Endothelial cell of umbilical vein (primary cell): ENCODE data around the gene LHX4.

Experiments used
- EZH2 ChIP-seq: IDR thresholded peaks from 2 replicates; pipeline ENCODE4 v1.6.1; 2012; ENCODE audit warnings: borderline replicate concordance, low read depth, mild to moderate bottlenecking, moderate library complexity, low read length, inconsistent platforms; ENCODE audit not compliant: severe bottlenecking
- FOS ChIP-seq: IDR thresholded peaks from 2 replicates; pipeline ENCODE4 v1.6.1; 2011; ENCODE audit warnings: mild to moderate bottlenecking, low read length, moderate library complexity, borderline replicate concordance; ENCODE audit not compliant: insufficient read depth
- MYC ChIP-seq: IDR thresholded peaks from one replicate; pipeline ENCODE4 v1.6.1; 2011; ENCODE audit warnings: mild to moderate bottlenecking, low read depth, low read length
- POLR2A ChIP-seq: IDR thresholded peaks from 2 replicates; pipeline ENCODE4 v1.6.1; 2012; ENCODE audit warnings: low read depth, mild to moderate bottlenecking, control low read depth, low read length
- POLR2AphosphoS5 ChIP-seq: IDR thresholded peaks from 2 replicates; pipeline ENCODE4 v1.6.1; 2012; ENCODE audit warnings: low read depth, mild to moderate bottlenecking, control low read depth, low read length, moderate library complexity; ENCODE audit not compliant: insufficient read depth
- TF ChIP-seq, protein P1 (sequence below): IDR thresholded peaks from 2 replicates; pipeline ENCODE4 v1.6.1; 2011; ENCODE audit not compliant: insufficient read depth, insufficient read length
- TF ChIP-seq, protein P2 (sequence below), 2 donors: IDR thresholded peaks; 1 replicate in 1 of 2; 2 replicates in 1 of 2; pipeline ENCODE4 v1.5.1; 2011; ENCODE audit warnings: low read length in 2 of 2, mild to moderate bottlenecking in 2 of 2, moderate library complexity in 2 of 2, control low read depth in 1 of 2, inconsistent platforms in 1 of 2, low read depth in 1 of 2; ENCODE audit not compliant: insufficient read depth in 1 of 2; ENCODE audit errors: extremely low read depth in 1 of 2

DNA sequence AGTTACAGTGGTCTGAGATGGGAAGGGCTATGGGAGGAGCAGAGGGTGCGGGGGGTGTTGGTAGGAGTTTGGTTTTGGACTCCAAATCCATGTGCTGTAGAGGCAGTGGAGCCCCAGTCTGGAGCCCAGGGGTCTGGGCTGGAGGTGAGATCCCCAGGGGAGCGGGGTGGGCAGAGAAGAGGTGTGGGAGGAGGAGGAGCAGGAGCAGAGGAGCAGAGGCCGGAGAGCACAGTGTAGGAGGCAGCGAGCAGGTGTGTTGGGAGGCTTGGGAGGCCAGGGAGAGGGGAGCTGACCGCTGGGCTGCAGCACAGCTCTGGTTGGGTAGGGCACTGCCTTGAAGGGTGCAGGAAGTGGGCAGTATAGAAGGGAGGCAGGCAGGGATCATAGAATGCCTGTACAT, 28.9 kb downstream of the LHX4 start:
- TF ChIP-seq, protein P1, sequence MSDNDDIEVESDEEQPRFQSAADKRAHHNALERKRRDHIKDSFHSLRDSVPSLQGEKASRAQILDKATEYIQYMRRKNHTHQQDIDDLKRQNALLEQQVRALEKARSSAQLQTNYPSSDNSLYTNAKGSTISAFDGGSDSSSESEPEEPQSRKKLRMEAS: no peak
- TF ChIP-seq POLR2AphosphoS5: no peak
- TF ChIP-seq, protein P2, sequence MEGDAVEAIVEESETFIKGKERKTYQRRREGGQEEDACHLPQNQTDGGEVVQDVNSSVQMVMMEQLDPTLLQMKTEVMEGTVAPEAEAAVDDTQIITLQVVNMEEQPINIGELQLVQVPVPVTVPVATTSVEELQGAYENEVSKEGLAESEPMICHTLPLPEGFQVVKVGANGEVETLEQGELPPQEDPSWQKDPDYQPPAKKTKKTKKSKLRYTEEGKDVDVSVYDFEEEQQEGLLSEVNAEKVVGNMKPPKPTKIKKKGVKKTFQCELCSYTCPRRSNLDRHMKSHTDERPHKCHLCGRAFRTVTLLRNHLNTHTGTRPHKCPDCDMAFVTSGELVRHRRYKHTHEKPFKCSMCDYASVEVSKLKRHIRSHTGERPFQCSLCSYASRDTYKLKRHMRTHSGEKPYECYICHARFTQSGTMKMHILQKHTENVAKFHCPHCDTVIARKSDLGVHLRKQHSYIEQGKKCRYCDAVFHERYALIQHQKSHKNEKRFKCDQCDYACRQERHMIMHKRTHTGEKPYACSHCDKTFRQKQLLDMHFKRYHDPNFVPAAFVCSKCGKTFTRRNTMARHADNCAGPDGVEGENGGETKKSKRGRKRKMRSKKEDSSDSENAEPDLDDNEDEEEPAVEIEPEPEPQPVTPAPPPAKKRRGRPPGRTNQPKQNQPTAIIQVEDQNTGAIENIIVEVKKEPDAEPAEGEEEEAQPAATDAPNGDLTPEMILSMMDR (IDR thresholded peaks at IDR 0.05; ENCODE audit: extremely low read depth in 1 of 2, insufficient read depth in 1 of 2, low read depth in 1 of 2, low read length in 2 of 2): no peak
- no peak for TF ChIP-seq POLR2A
- no peak for TF ChIP-seq EZH2
- TF ChIP-seq FOS: no peak
- TF ChIP-seq MYC: no peak
